HepG2 (cell line): ENCODE results near the gene KCNQ5. TPM values are rescaled to one million over a fixed set of nuclear protein-coding genes. Genes with fewer than 3 reads are reported as not detected.

Source experiments
- ATAC-seq: fragments of 200-7000 bp; cut with Tn5 transposase; 3 replicates; pipeline ENCODE4 v1.9.1; 2020; ENCODE audit warnings: mild to moderate bottlenecking, moderate library complexity
- BruUV-seq: library from RNA; stranded (reverse); fragments of 400-500 nt; replicated peaks from 2 replicates; lab custom pipeline; 2021; lab: Mats Ljungman, UMichigan
- CTCF ChIA-PET: fragments of 300-600 bp; formaldehyde crosslinking; extraction: SDS; loops from one replicate; lab custom pipeline; 2021; ENCODE audit warnings: low total read pairs, inconsistent platforms, low intra/inter-chr PET ratio; lab: Yijun Ruan, JAX
- POLR2A ChIA-PET: fragments of 350-600 bp; sonication (Branson Sonifier 250); formaldehyde crosslinking; loops from one replicate; lab custom pipeline; 2020; ENCODE audit warnings: antibody characterized with exemption, inconsistent platforms; lab: Yijun Ruan, JAX
- DNase-seq: peaks from one replicate; pipeline ENCODE4 v3.0.0-alpha.2; 2015; ENCODE audit warnings: low spot score
- FAIRE-seq: peaks from 3 replicates; lab custom pipeline; 2011; peaks lifted over from hg19 to GRCh38; lab: Jason Lieb, UNC
- H2AFZ ChIP-seq: one replicate; pipeline ENCODE4 v1.6.1; 2011; ENCODE audit warnings: low read length, inconsistent platforms
- H3K27ac ChIP-seq: fragments of 300-600 bp; 3 replicates; pipeline ENCODE4 v1.8.0; 2011; ENCODE audit warnings: mixed run types, mild to moderate bottlenecking, mixed read lengths, low read length, inconsistent platforms; ENCODE audit not compliant: insufficient read depth; ENCODE audit errors: extremely low read length
- H3K27me3 ChIP-seq, 2 experiments: fragments of 200-600 bp in 1 of 2; 2 replicates in 1 of 2; 3 replicates in 1 of 2; pipeline versions ENCODE4 v1.6.0 to v1.8.0; 2011; ENCODE audit warnings: low read length in 2 of 2, mild to moderate bottlenecking in 2 of 2, moderate library complexity in 2 of 2, inconsistent platforms in 1 of 2; ENCODE audit not compliant: insufficient read depth in 2 of 2, control insufficient read depth in 1 of 2
- H3K36me3 ChIP-seq, 2 experiments: fragments of 200-600 bp in 1 of 2; replicated peaks in 1 of 2; 2 replicates in 1 of 2; 3 replicates in 1 of 2; pipeline versions ENCODE4 v1.5.1 to v1.8.0; 2011; ENCODE audit warnings: low read length in 2 of 2, inconsistent platforms in 1 of 2; ENCODE audit not compliant: insufficient read depth in 2 of 2, control insufficient read depth in 1 of 2
- H3K4me1 ChIP-seq: 2 replicates; pipeline ENCODE4 v1.5.1; 2012; ENCODE audit warnings: low read length, inconsistent platforms; ENCODE audit not compliant: insufficient read depth
- H3K4me2 ChIP-seq: 2 replicates; pipeline ENCODE4 v1.6.0; 2011; ENCODE audit warnings: low read depth, low read length, inconsistent platforms
- H3K4me3 ChIP-seq, 3 experiments: fragments of 200-600 bp in 1 of 3; sonication (generic), shearing (Covaris generic) in 1 of 3; replicated peaks in 1 of 3; 2 replicates each; pipeline ENCODE4 v1.5.1; 2011 to 2016; ENCODE audit warnings: low read length in 3 of 3, inconsistent platforms in 2 of 3, low read depth in 2 of 3, mild to moderate bottlenecking in 2 of 3, control low read depth in 1 of 3, mixed read lengths in 1 of 3; ENCODE audit not compliant: insufficient read depth in 1 of 3
- H3K79me2 ChIP-seq: one replicate; pipeline ENCODE4 v1.6.1; 2011; ENCODE audit warnings: low read length, inconsistent platforms; ENCODE audit not compliant: insufficient read depth
- H3K9ac ChIP-seq: 2 replicates; pipeline ENCODE4 v1.6.0; 2011; ENCODE audit warnings: mild to moderate bottlenecking, low read depth, low read length, inconsistent platforms; ENCODE audit not compliant: insufficient read depth
- H3K9me3 ChIP-seq: 2 replicates; pipeline ENCODE4 v1.5.1; 2012; ENCODE audit warnings: mild to moderate bottlenecking, low read length
- H4K20me1 ChIP-seq: 2 replicates; pipeline ENCODE4 v1.6.0; 2011; ENCODE audit warnings: inconsistent platforms, mild to moderate bottlenecking, low read length, moderate library complexity; ENCODE audit not compliant: insufficient read depth
- FOXO4 ChIP-seq: sonication (generic); formaldehyde crosslinking; conservative IDR thresholded peaks from 2 replicates; pipeline ENCODE4 v1.8.1; 2023; ENCODE audit warnings: missing genetic modification reagents
- JDP2 ChIP-seq: sonication (generic); formaldehyde crosslinking; IDR thresholded peaks from 2 replicates; pipeline ENCODE4 v1.8.1; 2022; ENCODE audit warnings: missing genetic modification reagents, borderline replicate concordance
- KDM2A ChIP-seq: sonication (generic); formaldehyde crosslinking; IDR thresholded peaks from 2 replicates; pipeline ENCODE4 v1.4.0; 2020; ENCODE audit warnings: low read depth, missing genetic modification reagents, borderline replicate concordance
- MXI1 ChIP-seq: IDR thresholded peaks from 3 replicates; pipeline ENCODE4 v1.6.1; 2012; ENCODE audit warnings: low read depth, low read length, inconsistent platforms, borderline replicate concordance
- TCF7L2 ChIP-seq: IDR thresholded peaks from 2 replicates; pipeline ENCODE4 v1.6.1; 2011; ENCODE audit warnings: mild to moderate bottlenecking, low read depth, low read length, moderate library complexity
- ZFP91 ChIP-seq: sonication (generic); formaldehyde crosslinking; IDR thresholded peaks from 2 replicates; pipeline ENCODE4 v1.9.0; 2022; ENCODE audit warnings: missing genetic modification reagents, mild to moderate bottlenecking, borderline replicate concordance
- ZMYM3 ChIP-seq: sonication (generic); formaldehyde crosslinking; IDR thresholded peaks from 2 replicates; pipeline ENCODE4 v1.5.1; 2020; ENCODE audit warnings: mild to moderate bottlenecking, missing genetic modification reagents
- WGBS: methylation state at CpG from one replicate; pipeline ENCODE4 v1.1.6; 2017; ENCODE audit warnings: low lambda C conversion rate; 5-methylcytosine and 5-hydroxymethylcytosine counted together
- in situ Hi-C: cut with HindIII; loops from 2 replicates; pipeline ENCODE4 v1.10.0; 2017; ENCODE audit warnings: low pct_unique_long_range_greater_than_20kb; ENCODE audit not compliant: extremely low pct_ligation_motif_present
- intact Hi-C: fragments of 100-400 bp; cut with micrococcal nuclease; formaldehyde crosslinking; loops from one replicate; pipeline ENCODE4 v1.10.0; 2022; ENCODE audit not compliant: unreplicated experiment
- polyA plus RNA-seq, 8 experiments: library from polyadenylated mRNA; depleted of rRNA in 3 of 8; stranded (reverse) in 7 of 8; unstranded in 1 of 8; fragments of >200 nt; fragmentation: Illumina TruSeq in 4 of 8; extraction: Trizol in 4 of 8; gene quantifications; 2 replicates each; pipeline versions ENCODE4 v1.2.1 to v1.2.3, GENCODE V29; 2011 to 2016; ENCODE audit warnings: low read depth in 4 of 8, missing spikeins in 1 of 8, mixed read lengths in 1 of 8; ENCODE audit not compliant: insufficient read depth in 1 of 8
- total RNA-seq, 5 experiments: library from RNA; depleted of rRNA; stranded (reverse); fragments of >200 nt; fragmentation: Illumina TruSeq; extraction: Trizol; gene quantifications; 2 replicates each; pipeline ENCODE4 v1.2.3, GENCODE V29; 2016; ENCODE audit warnings: low read depth in 1 of 5
- TF ChIP-seq, protein P1 (sequence below): sonication (generic); formaldehyde crosslinking; IDR thresholded peaks from 2 replicates; pipeline ENCODE4; 2020; ENCODE audit warnings: missing genetic modification reagents, mild to moderate bottlenecking, borderline replicate concordance

KCNQ5 gene
- total and polyA plus RNA-seq, 2 of the 13 experiments (the other 11 are each of a cell fraction or from before 2014, with no cell fraction given): 0.04 TPM; not detected in 1

DNA sequence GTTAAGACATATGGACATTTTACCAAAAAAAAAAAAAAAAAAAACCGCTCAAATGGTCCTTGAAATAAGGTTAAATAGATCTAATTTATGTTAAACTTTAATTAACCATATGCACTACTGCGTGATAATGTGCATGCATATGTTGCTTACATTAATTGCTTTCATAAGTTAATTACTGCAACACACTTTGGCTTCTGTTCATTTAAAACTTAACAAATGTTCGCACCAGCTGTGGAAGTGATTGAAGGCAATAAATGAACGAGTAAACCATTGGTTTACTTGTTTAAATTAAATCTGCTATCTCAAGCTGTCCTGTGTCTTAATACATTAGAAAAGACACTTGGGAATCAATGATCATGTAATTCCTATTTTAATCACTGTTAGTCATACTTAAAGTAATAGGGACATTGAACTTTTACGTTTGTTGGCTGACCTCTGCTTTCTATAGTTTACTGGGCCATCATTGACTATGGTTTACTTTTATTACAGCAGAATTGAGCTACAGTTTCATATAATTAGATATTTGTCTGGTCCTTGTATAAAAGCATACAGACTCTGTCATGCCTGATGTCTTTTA, 308.8 kb downstream of the KCNQ5 start:
- Histone ChIP-seq H3K4me3 (no peak overlapping the region), H3K79me2 (no peaks in the 10 kb centered on the region), H3K9ac (no peak overlapping the region), H3K36me3 (no peaks in the 10 kb centered on the region), H3K4me1 (no peaks in the 10 kb centered on the region), H2AFZ (no peak overlapping the region), H4K20me1 (no peaks in the 10 kb centered on the region), H3K4me2 (no peak overlapping the region), H3K27ac (no peak overlapping the region), H3K9me3 (no peaks in the 10 kb centered on the region), H3K27me3 (no peaks in the 10 kb centered on the region)
- ChIA-PET POLR2A (no interaction called here), CTCF (no interaction called here)
- in situ Hi-C loops (no loop called here), intact Hi-C loops (no loop called here)
- no peak for DNase-seq
- no TSS peak for BruUV-seq
- WGBS: 10% methylated on average over 5 of the region's 5 CpGs
- FAIRE-seq: no peak
- no peak for TF ChIP-seq JDP2 (CRISPR knock-in tag)
- no peak for TF ChIP-seq MXI1
- TF ChIP-seq, protein P1, sequence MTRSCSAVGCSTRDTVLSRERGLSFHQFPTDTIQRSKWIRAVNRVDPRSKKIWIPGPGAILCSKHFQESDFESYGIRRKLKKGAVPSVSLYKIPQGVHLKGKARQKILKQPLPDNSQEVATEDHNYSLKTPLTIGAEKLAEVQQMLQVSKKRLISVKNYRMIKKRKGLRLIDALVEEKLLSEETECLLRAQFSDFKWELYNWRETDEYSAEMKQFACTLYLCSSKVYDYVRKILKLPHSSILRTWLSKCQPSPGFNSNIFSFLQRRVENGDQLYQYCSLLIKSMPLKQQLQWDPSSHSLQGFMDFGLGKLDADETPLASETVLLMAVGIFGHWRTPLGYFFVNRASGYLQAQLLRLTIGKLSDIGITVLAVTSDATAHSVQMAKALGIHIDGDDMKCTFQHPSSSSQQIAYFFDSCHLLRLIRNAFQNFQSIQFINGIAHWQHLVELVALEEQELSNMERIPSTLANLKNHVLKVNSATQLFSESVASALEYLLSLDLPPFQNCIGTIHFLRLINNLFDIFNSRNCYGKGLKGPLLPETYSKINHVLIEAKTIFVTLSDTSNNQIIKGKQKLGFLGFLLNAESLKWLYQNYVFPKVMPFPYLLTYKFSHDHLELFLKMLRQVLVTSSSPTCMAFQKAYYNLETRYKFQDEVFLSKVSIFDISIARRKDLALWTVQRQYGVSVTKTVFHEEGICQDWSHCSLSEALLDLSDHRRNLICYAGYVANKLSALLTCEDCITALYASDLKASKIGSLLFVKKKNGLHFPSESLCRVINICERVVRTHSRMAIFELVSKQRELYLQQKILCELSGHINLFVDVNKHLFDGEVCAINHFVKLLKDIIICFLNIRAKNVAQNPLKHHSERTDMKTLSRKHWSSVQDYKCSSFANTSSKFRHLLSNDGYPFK: no peak
- no peak for TF ChIP-seq ZMYM3
- no peak for TF ChIP-seq KDM2A (CRISPR knock-in tag)
- no peak for TF ChIP-seq FOXO4
- TF ChIP-seq ZFP91 (CRISPR knock-in tag): no peak
- TF ChIP-seq TCF7L2: no peak
- ATAC-seq: no peak
